Nasal cavity respiratory epithelium epithelial cell of viscerocranial mucosa (primary cell): ENCODE results near the gene TTC13. TPM values are rescaled to one million over a fixed set of nuclear protein-coding genes. Genes with fewer than 3 reads are reported as not detected.

Experiments
- total RNA-seq: library from RNA; depleted of rRNA; stranded (reverse); fragments of >200 nt; gene quantifications from 2 replicates; pipeline ENCODE4 v1.2.3, GENCODE V29; 2014

TTC13 gene, protein sequence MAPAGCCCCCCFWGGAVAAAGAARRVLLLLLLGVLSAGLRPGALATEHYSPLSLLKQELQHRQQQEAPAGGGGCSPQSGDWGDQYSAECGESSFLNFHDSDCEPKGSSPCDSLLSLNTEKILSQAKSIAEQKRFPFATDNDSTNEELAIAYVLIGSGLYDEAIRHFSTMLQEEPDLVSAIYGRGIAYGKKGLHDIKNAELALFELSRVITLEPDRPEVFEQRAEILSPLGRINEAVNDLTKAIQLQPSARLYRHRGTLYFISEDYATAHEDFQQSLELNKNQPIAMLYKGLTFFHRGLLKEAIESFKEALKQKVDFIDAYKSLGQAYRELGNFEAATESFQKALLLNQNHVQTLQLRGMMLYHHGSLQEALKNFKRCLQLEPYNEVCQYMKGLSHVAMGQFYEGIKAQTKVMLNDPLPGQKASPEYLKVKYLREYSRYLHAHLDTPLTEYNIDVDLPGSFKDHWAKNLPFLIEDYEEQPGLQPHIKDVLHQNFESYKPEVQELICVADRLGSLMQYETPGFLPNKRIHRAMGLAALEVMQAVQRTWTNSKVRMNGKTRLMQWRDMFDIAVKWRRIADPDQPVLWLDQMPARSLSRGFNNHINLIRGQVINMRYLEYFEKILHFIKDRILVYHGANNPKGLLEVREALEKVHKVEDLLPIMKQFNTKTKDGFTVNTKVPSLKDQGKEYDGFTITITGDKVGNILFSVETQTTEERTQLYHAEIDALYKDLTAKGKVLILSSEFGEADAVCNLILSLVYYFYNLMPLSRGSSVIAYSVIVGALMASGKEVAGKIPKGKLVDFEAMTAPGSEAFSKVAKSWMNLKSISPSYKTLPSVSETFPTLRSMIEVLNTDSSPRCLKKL
- total RNA-seq: 14.7 and 16.0 TPM in 2 replicates

GRCh38 chr1:230978491-230979388 lies at the start of gene TTC13, which contains the start of gene ARV1:
Gene TTC13 (minus strand): TSS chr1:230978861. CDS start chr1:230978830, 31 bp downstream.
Gene ARV1 (plus strand): TSS chr1:230979094. CDS start chr1:230979106, 12 bp downstream.

GRCh38 chr1:230867903-230868735 lies 110.5 kb downstream of the TTC13 start, which contains the start of gene C1orf198:
Gene C1orf198 (minus strand): TSS chr1:230868521. CDS start chr1:230868512, 9 bp downstream.

Other genes with a start within 250 kb of the TTC13 start
- 0.07 TPM in 1 of 2 replicates, not detected in the other for gene CAPN9, start 231.5 kb downstream of the TTC13 start, total RNA-seq
- 11.6 and 18.1 TPM in 2 replicates for gene C1orf198, start 110.3 kb downstream of the TTC13 start, total RNA-seq
- gene ARV1, start 233 bp upstream of the TTC13 start, total RNA-seq: 5.8 and 10.7 TPM in 2 replicates
- 2.4 and 13.3 TPM in 2 replicates for gene FAM89A, start 61.4 kb upstream of the TTC13 start, total RNA-seq
- not detected in 2 replicates for gene TRIM67, start 183.2 kb upstream of the TTC13 start, total RNA-seq